ENCODE data around the gene ERVH48-1. TPM values are rescaled to one million over a fixed set of nuclear protein-coding genes. Genes with fewer than 3 reads are reported as not detected.

The ERVH48-1 gene
- 20.4 TPM for polyA plus RNA-seq (2012; ENCODE audit: insufficient read length, low read depth)

- TF ChIP-seq POLR2AphosphoS5 (IDR thresholded peaks at IDR 0.05; ENCODE audit: low read depth, low read length) (peak; percentile 45; the same call in 1 of the 2 replicates), TAF1 (IDR thresholded peaks at IDR 0.05; ENCODE audit: borderline replicate concordance, insufficient read depth, low read length) (peak; percentile 47; the same call in 1 of the 2 replicates), REST (IDR thresholded peaks at IDR 0.05; ENCODE audit: insufficient read depth in 1 of 2, low read depth in 2 of 2, low read length in 2 of 2) (no peak; a peak in 1 of 4 replicates), SIN3A (IDR thresholded peaks at IDR 0.05; ENCODE audit: borderline replicate concordance, insufficient read depth, low read length) (no peak), FOXP2 (optimal IDR thresholded peaks at IDR 0.05; ENCODE audit: borderline replicate concordance, extremely low read depth, extremely low read length, insufficient read depth) (peak; percentile 88)
These were observed at the start of gene ERVH48-1 for GRCh38 chr21:42925114-42925926. Gene ERVH48-1, minus strand, starts transcription at chr21:42925630. Its CDS starts 6,624 bp downstream, at chr21:42919006.

- TF ChIP-seq REST (IDR thresholded peaks at IDR 0.05; ENCODE audit: insufficient read depth in 1 of 2, low read depth in 2 of 2, low read length in 2 of 2), result no peak
- TF ChIP-seq FOXP2 (optimal IDR thresholded peaks at IDR 0.05; ENCODE audit: borderline replicate concordance, extremely low read depth, extremely low read length, insufficient read depth), result peak; percentile 96
- TF ChIP-seq TAF1 (IDR thresholded peaks at IDR 0.05; ENCODE audit: borderline replicate concordance, insufficient read depth, low read length), result peak; percentile 29; the same call in 1 of the 2 replicates
- TF ChIP-seq POLR2AphosphoS5 (IDR thresholded peaks at IDR 0.05; ENCODE audit: low read depth, low read length), result peak; percentile 64
- TF ChIP-seq SIN3A (IDR thresholded peaks at IDR 0.05; ENCODE audit: borderline replicate concordance, insufficient read depth, low read length), result no peak
These were observed 48.8 kb upstream of the ERVH48-1 start, which contains the start of gene PKNOX1 for GRCh38 chr21:42973991-42974831. Gene PKNOX1, plus strand, starts transcription at chr21:42974562. Its CDS starts 29,820 bp downstream, at chr21:43004382.

DNA sequence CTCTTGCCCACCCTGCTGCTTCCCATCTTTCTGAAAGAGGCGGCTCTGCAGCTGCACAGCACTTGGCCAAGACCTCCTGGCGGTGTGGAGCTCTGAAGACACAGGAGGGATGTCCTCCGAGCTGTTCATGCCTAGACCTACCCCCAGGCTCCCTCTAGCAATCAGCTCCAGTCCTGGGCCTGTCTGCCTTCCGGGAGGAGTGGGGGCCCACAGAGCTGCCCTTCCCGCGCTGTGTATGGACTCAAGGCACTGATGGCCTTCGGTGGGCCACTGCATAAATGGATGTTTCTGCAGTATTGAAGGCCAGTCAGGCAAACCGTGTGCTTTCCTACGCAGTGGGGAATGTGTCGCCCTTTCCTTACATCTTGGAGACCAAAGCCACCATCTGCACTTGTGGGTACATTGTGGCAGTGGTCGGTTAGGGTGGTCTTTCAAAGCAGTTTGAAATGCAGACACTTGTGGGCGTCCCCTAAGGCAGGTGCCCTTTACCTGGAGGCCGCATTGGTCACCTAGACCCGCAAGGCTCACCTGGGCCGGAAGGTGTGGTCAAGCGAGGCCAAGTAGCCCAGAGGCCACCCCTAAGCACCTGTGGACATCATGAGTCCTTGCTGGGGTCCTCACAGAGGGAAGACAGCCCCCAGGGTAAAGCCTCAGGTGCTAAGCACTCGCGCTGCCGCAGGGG is 48.0 kb upstream of the ERVH48-1 start:
- no peak for TF ChIP-seq REST (IDR thresholded peaks at IDR 0.05; ENCODE audit: insufficient read depth in 1 of 2, low read depth in 2 of 2, low read length in 2 of 2)
- TF ChIP-seq TAF1 (IDR thresholded peaks at IDR 0.05; ENCODE audit: borderline replicate concordance, insufficient read depth, low read length), result no peak
- TF ChIP-seq FOXP2 (optimal IDR thresholded peaks at IDR 0.05; ENCODE audit: borderline replicate concordance, extremely low read depth, extremely low read length, insufficient read depth), result no peak
- no peak for TF ChIP-seq POLR2AphosphoS5 (IDR thresholded peaks at IDR 0.05; ENCODE audit: low read depth, low read length)
- no peak for TF ChIP-seq SIN3A (IDR thresholded peaks at IDR 0.05; ENCODE audit: borderline replicate concordance, insufficient read depth, low read length)

DNA sequence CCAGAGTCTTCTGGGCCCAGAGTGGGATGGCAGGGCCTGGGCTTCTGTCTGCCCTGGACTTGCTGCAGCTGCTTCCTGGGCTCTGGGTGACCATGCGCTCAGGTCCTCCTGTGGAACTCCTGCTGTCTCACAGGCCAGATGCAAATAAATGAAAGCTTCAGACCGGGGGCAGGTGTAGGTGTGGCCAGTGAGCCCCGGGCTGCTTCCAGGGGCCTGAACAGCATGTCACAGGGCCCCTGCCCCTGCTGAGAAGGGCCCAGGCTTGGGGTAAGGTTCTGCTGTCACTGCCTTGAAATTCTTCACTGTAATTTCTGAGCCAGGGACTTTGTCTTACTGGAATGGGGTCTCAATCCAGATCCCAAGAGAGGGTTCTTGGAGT is 46.5 kb upstream of the ERVH48-1 start:
- TF ChIP-seq POLR2AphosphoS5 (IDR thresholded peaks at IDR 0.05; ENCODE audit: low read depth, low read length) (no peak), TAF1 (IDR thresholded peaks at IDR 0.05; ENCODE audit: borderline replicate concordance, insufficient read depth, low read length) (no peak), SIN3A (IDR thresholded peaks at IDR 0.05; ENCODE audit: borderline replicate concordance, insufficient read depth, low read length) (no peak)
